ENCODE measurements around the gene COL1A1. TPM values are rescaled to one million over a fixed set of nuclear protein-coding genes. Genes with fewer than 3 reads are reported as not detected.
A peak's percentile ranks its signal among the peaks of the same experiment; 100 is the strongest.

Gene COL1A1
- total RNA-seq, 1 donor from 2014 or later: 15.3 TPM

- H3K36me3 ChIP-seq (ENCODE audit: control insufficient read depth, insufficient read depth, low read length): peaks cover 17% of the 10 kb centered on the region
- H3K27me3 ChIP-seq (ENCODE audit: control insufficient read depth, insufficient read depth, low read length): peaks cover 3% of the 10 kb centered on the region
- TF ChIP-seq CTCF (IDR thresholded peaks at IDR 0.05; ENCODE audit: insufficient read depth, low read length, severe bottlenecking): no peak
- H3K4me3 ChIP-seq (ENCODE audit: low read depth, low read length): peak overlapping the region; percentile 50
- FAIRE-seq (no peak), DNase-seq (ENCODE audit: low read depth) (peak; percentile 90)
These were observed 1.5 kb downstream of the COL1A1 start for GRCh38 chr17:50199803-50200456.

GRCh38 chr17:50199211-50199802, 2.1 kb downstream of the COL1A1 start:
- TF ChIP-seq CTCF (IDR thresholded peaks at IDR 0.05; ENCODE audit: insufficient read depth, low read length, severe bottlenecking): no peak
- no peak for FAIRE-seq
- no peak for DNase-seq (ENCODE audit: low read depth)
- Histone ChIP-seq H3K27me3 (ENCODE audit: control insufficient read depth, insufficient read depth, low read length) (peaks cover 3% of the 10 kb centered on the region), H3K4me3 (ENCODE audit: low read depth, low read length) (peak overlapping the region; percentile 50), H3K36me3 (ENCODE audit: control insufficient read depth, insufficient read depth, low read length) (peaks cover 17% of the 10 kb centered on the region)

- Histone ChIP-seq H3K27me3 (ENCODE audit: control insufficient read depth, insufficient read depth, low read length) (peaks cover 3% of the 10 kb centered on the region), H3K4me3 (ENCODE audit: low read depth, low read length) (no peak overlapping the region), H3K36me3 (ENCODE audit: control insufficient read depth, insufficient read depth, low read length) (peaks cover 25% of the 10 kb centered on the region)
- peak; percentile 80 for TF ChIP-seq CTCF (IDR thresholded peaks at IDR 0.05; ENCODE audit: insufficient read depth, low read length, severe bottlenecking)
- DNase-seq (ENCODE audit: low read depth): peak; percentile 65
- no peak for FAIRE-seq
These were observed 3.3 kb downstream of the COL1A1 start for GRCh38 chr17:50198026-50198669.

- FAIRE-seq (peak; percentile 40), DNase-seq (ENCODE audit: low read depth) (peak; percentile 48)
- TF ChIP-seq CTCF (IDR thresholded peaks at IDR 0.05; ENCODE audit: insufficient read depth, low read length, severe bottlenecking): no peak
- H3K36me3 ChIP-seq (ENCODE audit: control insufficient read depth, insufficient read depth, low read length): peaks cover 30% of the 10 kb centered on the region
- H3K4me3 ChIP-seq (ENCODE audit: low read depth, low read length): no peak overlapping the region
- H3K27me3 ChIP-seq (ENCODE audit: control insufficient read depth, insufficient read depth, low read length): peaks cover 3% of the 10 kb centered on the region
These were observed 4.6 kb downstream of the COL1A1 start for GRCh38 chr17:50196826-50197225.

DNA sequence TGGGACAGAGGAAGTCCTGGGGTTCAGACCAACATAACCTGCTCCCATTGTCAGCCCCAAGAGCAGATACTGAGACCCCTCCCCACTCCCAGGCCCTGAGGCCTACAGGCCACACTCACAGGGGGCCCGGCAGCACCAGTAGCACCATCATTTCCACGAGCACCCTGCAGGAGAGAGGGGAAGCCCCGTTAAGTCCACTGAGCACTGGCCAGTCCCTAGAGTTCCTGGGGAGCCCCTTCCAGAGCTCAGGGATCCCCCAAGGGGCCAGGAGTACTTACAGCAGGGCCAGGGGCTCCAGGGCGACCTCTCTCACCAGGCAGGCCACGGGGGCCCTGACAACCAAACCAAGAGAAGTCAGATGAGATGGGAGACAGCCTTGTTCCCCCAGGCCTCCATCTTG, 5.4 kb downstream of the COL1A1 start:
- Histone ChIP-seq H3K4me3 (ENCODE audit: low read depth, low read length) (no peak overlapping the region), H3K27me3 (ENCODE audit: control insufficient read depth, insufficient read depth, low read length) (peaks cover under 1% of the 10 kb centered on the region), H3K36me3 (ENCODE audit: control insufficient read depth, insufficient read depth, low read length) (peaks cover 30% of the 10 kb centered on the region)
- no peak for TF ChIP-seq CTCF (IDR thresholded peaks at IDR 0.05; ENCODE audit: insufficient read depth, low read length, severe bottlenecking)
- DNase-seq (ENCODE audit: low read depth): no peak
- no peak for FAIRE-seq

Data from bronchial epithelial cell (primary cell).